ENCODE data around the gene OTUB1. TPM values are rescaled to one million over a fixed set of nuclear protein-coding genes. Genes with fewer than 3 reads are reported as not detected.

OTUB1 gene
- total RNA-seq = 10 to 100 TPM; 40.8 to 72.2 TPM
- 10 to 100 TPM; 72.5 to 95.2 TPM for polyA plus RNA-seq
- long read RNA-seq, donor 1, transcript OTUB1-201 (6 exons, 2,493 nt) = minor isoform, 11 of 70 reads
- long read RNA-seq, donor 1, transcript OTUB1-209 (7 exons, 1,729 nt) = major isoform, 57 of 70 reads
- long read RNA-seq, donor 1, partial matches to known transcripts = 0 of 70 reads
- long read RNA-seq, donor 1, other reads (novel, unspliced or antisense) = 0 of 70 reads
- long read RNA-seq, donor 2, transcript OTUB1-209 (7 exons, 1,729 nt) = major isoform, 25 of 30 reads
- long read RNA-seq, donor 2, transcript OTUB1-201 (6 exons, 2,493 nt) = minor isoform, 5 of 30 reads
- long read RNA-seq, donor 2, partial matches to known transcripts = 0 of 30 reads
- long read RNA-seq, donor 2, other reads (novel, unspliced or antisense) = 0 of 30 reads
- long read RNA-seq, donor 3, transcript OTUB1-201 (6 exons, 2,493 nt) = minor isoform, 5 of 34 reads
- long read RNA-seq, donor 3, transcript OTUB1-209 (7 exons, 1,729 nt) = major isoform, 29 of 34 reads
- long read RNA-seq, donor 3, partial matches to known transcripts = 0 of 34 reads
- long read RNA-seq, donor 3, other reads (novel, unspliced or antisense) = 0 of 34 reads
- long read RNA-seq, donor 4, transcript OTUB1-209 (7 exons, 1,729 nt) = major isoform, 20 of 29 reads
- long read RNA-seq, donor 4, transcript OTUB1-201 (6 exons, 2,493 nt) = minor isoform, 8 of 29 reads
- long read RNA-seq, donor 4, partial matches to known transcripts = 0 of 29 reads
- long read RNA-seq, donor 4, other reads (novel, unspliced or antisense) = 0 of 29 reads
- long read RNA-seq, donor 5, transcript OTUB1-201 (6 exons, 2,493 nt) = minor isoform, 6 of 78 reads
- long read RNA-seq, donor 5, transcript OTUB1-209 (7 exons, 1,729 nt) = major isoform, 70 of 78 reads
- long read RNA-seq, donor 5, partial matches to known transcripts = 0 of 78 reads
- long read RNA-seq, donor 5, other reads (novel, unspliced or antisense) = 0 of 78 reads

- H3K36me3 ChIP-seq (ENCODE audit: control insufficient read depth in 4 of 4, insufficient read depth in 4 of 4, low read length in 4 of 4) = peaks cover 7 to 19% (median 14%) of the 10 kb centered on the region in 4 donors
- ATAC-seq (ENCODE audit: insufficient read depth, low FRiP score) = peak; percentile 94
- H3K9me3 ChIP-seq (ENCODE audit: control insufficient read depth in 4 of 4, insufficient read depth in 3 of 4, low read length in 3 of 4) = no peaks in the 10 kb centered on the region
- TF ChIP-seq, protein P1, sequence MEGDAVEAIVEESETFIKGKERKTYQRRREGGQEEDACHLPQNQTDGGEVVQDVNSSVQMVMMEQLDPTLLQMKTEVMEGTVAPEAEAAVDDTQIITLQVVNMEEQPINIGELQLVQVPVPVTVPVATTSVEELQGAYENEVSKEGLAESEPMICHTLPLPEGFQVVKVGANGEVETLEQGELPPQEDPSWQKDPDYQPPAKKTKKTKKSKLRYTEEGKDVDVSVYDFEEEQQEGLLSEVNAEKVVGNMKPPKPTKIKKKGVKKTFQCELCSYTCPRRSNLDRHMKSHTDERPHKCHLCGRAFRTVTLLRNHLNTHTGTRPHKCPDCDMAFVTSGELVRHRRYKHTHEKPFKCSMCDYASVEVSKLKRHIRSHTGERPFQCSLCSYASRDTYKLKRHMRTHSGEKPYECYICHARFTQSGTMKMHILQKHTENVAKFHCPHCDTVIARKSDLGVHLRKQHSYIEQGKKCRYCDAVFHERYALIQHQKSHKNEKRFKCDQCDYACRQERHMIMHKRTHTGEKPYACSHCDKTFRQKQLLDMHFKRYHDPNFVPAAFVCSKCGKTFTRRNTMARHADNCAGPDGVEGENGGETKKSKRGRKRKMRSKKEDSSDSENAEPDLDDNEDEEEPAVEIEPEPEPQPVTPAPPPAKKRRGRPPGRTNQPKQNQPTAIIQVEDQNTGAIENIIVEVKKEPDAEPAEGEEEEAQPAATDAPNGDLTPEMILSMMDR (IDR thresholded peaks at IDR 0.05; ENCODE audit: control extremely low read depth, extremely low read depth) = no peak
- peak within 1 kb of the TSS; percentile 97 for H3K4me3 ChIP-seq
- peak; percentile 92 to 94 (median 93) for DNase-seq
- H3K9ac ChIP-seq (ENCODE audit: insufficient read depth in 1 of 2, low read length in 2 of 2) = peak within 1 kb of the TSS; percentile 53 to 55
- peak within 1 kb of the TSS; percentile 74 to 96 for H3K27ac ChIP-seq (ENCODE audit: low read depth in 1 of 2, low read length in 1 of 2)
- peaks cover 0 to 15% (median 10%) of the 10 kb centered on the region in 5 donors for H3K4me1 ChIP-seq (ENCODE audit: control insufficient read depth in 5 of 5, insufficient read depth in 5 of 5, low read length in 5 of 5)
- 1% methylated on average over 55 to 63 of the region's 63 CpGs for WGBS, 2 donors
- H3K27me3 ChIP-seq (ENCODE audit: control insufficient read depth in 3 of 3, insufficient read depth in 3 of 3, low read length in 2 of 3) = no peaks in the 10 kb centered on the region
Measured at GRCh38 chr11:63986156-63986931, at the start of gene OTUB1. TSS of gene OTUB1 (plus strand) at chr11:63986438. CDS start at chr11:63986457, 19 bp downstream.

DNA sequence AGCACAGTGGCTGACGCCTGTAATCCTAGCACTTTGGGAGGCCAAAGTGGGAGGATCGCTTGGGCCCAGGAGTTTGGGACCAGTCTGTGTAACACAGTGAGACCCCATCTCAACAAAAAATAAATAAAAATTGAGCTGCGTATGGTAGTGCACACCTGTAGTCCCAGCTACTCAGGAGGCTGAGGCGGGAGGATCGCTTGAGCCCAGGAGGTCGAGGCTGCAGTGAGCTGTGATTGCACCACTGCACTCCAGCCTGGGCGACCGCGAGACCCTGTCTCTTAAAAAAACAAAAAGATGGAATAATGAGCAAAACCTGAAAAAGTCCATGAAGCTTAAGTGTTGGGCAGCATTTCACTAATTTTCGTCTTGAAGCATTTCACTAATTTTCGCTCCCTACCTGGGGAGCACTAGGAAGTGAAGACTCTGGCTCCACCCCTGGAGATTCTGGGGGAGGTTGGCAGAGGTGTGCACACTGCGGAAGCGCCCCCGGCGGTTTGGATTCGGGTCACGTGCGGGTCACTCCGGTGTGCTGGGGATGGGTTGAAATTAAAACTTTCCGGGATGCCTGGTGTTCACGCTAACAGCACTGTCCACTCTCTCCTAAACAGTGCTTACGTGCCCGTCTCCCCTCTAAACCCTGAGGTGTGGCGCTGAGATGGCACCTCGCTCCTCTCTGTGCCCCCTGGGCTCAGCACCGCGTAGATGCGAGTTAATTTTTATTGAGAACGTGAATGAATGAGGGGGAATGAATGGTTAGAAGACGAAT lies 48.3 kb upstream of the OTUB1 start:
- peak in 1 of 3 donors; percentile 14 for DNase-seq
- H3K9ac ChIP-seq (ENCODE audit: insufficient read depth in 1 of 2, low read length in 2 of 2) = peak overlapping the region in 1 of 2 donors; percentile 38

More for the DNA sequence above, 48.3 kb upstream of the OTUB1 start:
- no peak overlapping the region for H3K4me3 ChIP-seq
- H3K36me3 ChIP-seq (ENCODE audit: control insufficient read depth in 4 of 4, insufficient read depth in 4 of 4, low read length in 4 of 4) = no peaks in the 10 kb centered on the region
- TF ChIP-seq, protein P1 (IDR thresholded peaks at IDR 0.05; ENCODE audit: control extremely low read depth, extremely low read depth) = no peak
- no peak for ATAC-seq (ENCODE audit: insufficient read depth, low FRiP score)
- 22 to 24% methylated on average over 30 of the region's 30 CpGs for WGBS, 2 donors
- H3K4me1 ChIP-seq (ENCODE audit: control insufficient read depth in 5 of 5, insufficient read depth in 5 of 5, low read length in 5 of 5) = peaks cover 0 to 8% (median 4%) of the 10 kb centered on the region in 5 donors
- peak overlapping the region; percentile 50 to 70 for H3K27ac ChIP-seq (ENCODE audit: low read depth in 1 of 2, low read length in 1 of 2)
- no peaks in the 10 kb centered on the region for H3K27me3 ChIP-seq (ENCODE audit: control insufficient read depth in 3 of 3, insufficient read depth in 3 of 3, low read length in 2 of 3)
- H3K9me3 ChIP-seq (ENCODE audit: control insufficient read depth in 4 of 4, insufficient read depth in 3 of 4, low read length in 3 of 4) = no peaks in the 10 kb centered on the region

Measured in lung (tissue), 16 donors.